SK-N-SH treated with all-trans-retinoic acid at 6 μM for 48 hours (cell line): ENCODE data around the gene UGT1A8.
"Not testable (repeated sequence)": the region's sequence is repeated elsewhere in the genome, so short reads cannot be mapped to it uniquely, and the experiment has no call there.

ENCODE experiments used
- ATAC-seq: fragments of 200-7000 bp; cut with Tn5 transposase; 3 replicates; pipeline ENCODE4 v1.9.1; 2020; ENCODE audit warnings: mild to moderate bottlenecking, moderate library complexity
- BACH2 ChIP-seq: fragments of 250-450 bp; sonication (Bioruptor Pico); IDR thresholded peaks from 2 replicates; pipeline ENCODE4 v1.9.0; 2021; ENCODE audit warnings: mild to moderate bottlenecking, borderline replicate concordance
- CREB5 ChIP-seq: fragments of 250-450 bp; sonication (Bioruptor Pico); IDR thresholded peaks from 2 replicates; pipeline ENCODE4 v1.5.1; 2020; ENCODE audit warnings: low read depth, mild to moderate bottlenecking, moderate library complexity
- CSRNP3 ChIP-seq: fragments of 250-450 bp; sonication (Bioruptor Pico); IDR thresholded peaks from 2 replicates; pipeline ENCODE4 v1.5.1; 2021; ENCODE audit warnings: mild to moderate bottlenecking, moderate library complexity
- GLIS3 ChIP-seq: fragments of 250-450 bp; sonication (Bioruptor Pico); IDR thresholded peaks from 2 replicates; pipeline ENCODE4 v1.5.0; 2020; ENCODE audit warnings: mild to moderate bottlenecking, moderate library complexity
- ISL1 ChIP-seq: fragments of 250-450 bp; sonication (Bioruptor Pico); IDR thresholded peaks from 2 replicates; pipeline ENCODE4 v2.1.2; 2022; ENCODE audit warnings: mild to moderate bottlenecking, moderate library complexity
- OSR1 ChIP-seq: fragments of 250-450 bp; sonication (Bioruptor Pico); IDR thresholded peaks from 2 replicates; pipeline ENCODE4 v1.8.0; 2022; ENCODE audit warnings: moderate library complexity, mild to moderate bottlenecking, inconsistent platforms
- POU6F1 ChIP-seq: fragments of 250-450 bp; sonication (Bioruptor Pico); IDR thresholded peaks from 2 replicates; pipeline ENCODE4 v1.8.0; 2021; ENCODE audit warnings: low read depth, mild to moderate bottlenecking, moderate library complexity, borderline replicate concordance
- PPARA ChIP-seq: fragments of 250-450 bp; sonication (Bioruptor Pico); IDR thresholded peaks from 2 replicates; pipeline ENCODE4 v1.5.0; 2020; ENCODE audit warnings: mild to moderate bottlenecking, borderline replicate concordance
- RARB ChIP-seq: fragments of 250-450 bp; sonication (Bioruptor Pico); IDR thresholded peaks from 2 replicates; pipeline ENCODE4 v1.8.0; 2021; ENCODE audit warnings: mild to moderate bottlenecking, moderate library complexity
- SNAI2 ChIP-seq: fragments of 250-450 bp; sonication (Bioruptor Pico); IDR thresholded peaks from 2 replicates; pipeline ENCODE4 v1.5.0; 2020; ENCODE audit warnings: mild to moderate bottlenecking, moderate library complexity
- TCF4 ChIP-seq: fragments of 250-450 bp; sonication (Bioruptor Pico); IDR thresholded peaks from 2 replicates; pipeline ENCODE4 v1.8.0; 2021; ENCODE audit warnings: mild to moderate bottlenecking, moderate library complexity, borderline replicate concordance
- TOX ChIP-seq: fragments of 250-450 bp; sonication (Bioruptor Pico); IDR thresholded peaks from 2 replicates; pipeline ENCODE4 v1.8.0; 2021; ENCODE audit warnings: mild to moderate bottlenecking, moderate library complexity, borderline replicate concordance
- TSHZ2 ChIP-seq: fragments of 250-450 bp; sonication (Bioruptor Pico); IDR thresholded peaks from 2 replicates; pipeline ENCODE4 v1.5.0; 2020; ENCODE audit warnings: mild to moderate bottlenecking, moderate library complexity
- ZC3H10 ChIP-seq: fragments of 250-450 bp; sonication (Bioruptor Pico); IDR thresholded peaks from 2 replicates; pipeline ENCODE4 v1.5.1; 2021; ENCODE audit warnings: mild to moderate bottlenecking, moderate library complexity
- ZFP3 ChIP-seq: fragments of 250-450 bp; sonication (Bioruptor Pico); IDR thresholded peaks from 2 replicates; pipeline ENCODE4 v1.5.0; 2020; ENCODE audit warnings: mild to moderate bottlenecking, moderate library complexity
- ZNF565 ChIP-seq: fragments of 450-650 bp; formaldehyde crosslinking; conservative IDR thresholded peaks from 2 replicates; pipeline ENCODE4 v1.5.0; 2020; ENCODE audit warnings: low read depth, mild to moderate bottlenecking, moderate library complexity
- ZNF8 ChIP-seq: fragments of 450-650 bp; formaldehyde crosslinking; IDR thresholded peaks from 2 replicates; pipeline ENCODE4 v1.5.0; 2020; ENCODE audit warnings: mild to moderate bottlenecking, moderate library complexity

The UGT1A8 gene

GRCh38 chr2:233638836-233639235 is 21.4 kb downstream of the UGT1A8 start:
- TF ChIP-seq ZNF8 (no peak), TSHZ2 (no peak), TCF4 (CRISPR knock-in tag) (no peak), POU6F1 (CRISPR knock-in tag) (no peak), ZC3H10 (CRISPR knock-in tag) (no peak), SNAI2 (no peak), ZFP3 (no peak), OSR1 (CRISPR knock-in tag) (no peak)
- ATAC-seq, result no peak

- no peak for ATAC-seq
- no peak for TF ChIP-seq TOX (CRISPR knock-in tag)
- no peak for TF ChIP-seq BACH2 (CRISPR knock-in tag)
- TF ChIP-seq GLIS3 (CRISPR knock-in tag), result no peak
- TF ChIP-seq CREB5 (CRISPR knock-in tag), result no peak
- no peak for TF ChIP-seq ZC3H10 (CRISPR knock-in tag)
- no peak for TF ChIP-seq ISL1 (CRISPR knock-in tag)
- no peak for TF ChIP-seq CSRNP3 (CRISPR knock-in tag)
- no peak for TF ChIP-seq POU6F1 (CRISPR knock-in tag)
- TF ChIP-seq ZNF565 (CRISPR knock-in tag), result no peak
- no peak for TF ChIP-seq RARB (CRISPR knock-in tag)
These were observed 22.4 kb downstream of the UGT1A8 start for GRCh38 chr2:233639860-233640259.

- no peak for ATAC-seq
- no peak for TF ChIP-seq TSHZ2
- TF ChIP-seq PPARA (CRISPR knock-in tag), result no peak
These were observed 25.7 kb downstream of the UGT1A8 start for GRCh38 chr2:233643128-233643527.

GRCh38 chr2:233646033-233646432 is 28.6 kb downstream of the UGT1A8 start:
- ATAC-seq, result not testable (repeated sequence)
